Measurements from ENCODE around the gene PLA2G4D.

Gene PLA2G4D

DNA sequence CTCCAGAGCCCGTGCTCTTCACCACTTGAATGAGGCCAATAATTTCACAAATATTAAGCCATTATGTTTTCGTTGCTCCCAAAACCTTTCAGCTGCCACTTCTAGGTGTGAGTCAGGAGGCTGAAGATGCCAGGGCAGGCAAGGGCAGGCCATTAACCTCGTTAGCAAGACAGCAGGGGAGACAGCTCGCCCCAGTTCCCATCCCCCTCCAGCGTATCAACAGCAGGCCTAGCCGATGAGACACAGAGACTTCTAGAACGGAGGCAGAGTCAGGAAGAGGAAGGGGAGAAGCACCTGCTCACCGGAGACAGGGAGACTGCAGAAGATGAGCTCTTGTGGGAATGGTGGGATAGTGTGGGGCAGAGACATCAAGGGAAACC is 45.6 kb downstream of the PLA2G4D start:
- DNase-seq: no peak

DNA sequence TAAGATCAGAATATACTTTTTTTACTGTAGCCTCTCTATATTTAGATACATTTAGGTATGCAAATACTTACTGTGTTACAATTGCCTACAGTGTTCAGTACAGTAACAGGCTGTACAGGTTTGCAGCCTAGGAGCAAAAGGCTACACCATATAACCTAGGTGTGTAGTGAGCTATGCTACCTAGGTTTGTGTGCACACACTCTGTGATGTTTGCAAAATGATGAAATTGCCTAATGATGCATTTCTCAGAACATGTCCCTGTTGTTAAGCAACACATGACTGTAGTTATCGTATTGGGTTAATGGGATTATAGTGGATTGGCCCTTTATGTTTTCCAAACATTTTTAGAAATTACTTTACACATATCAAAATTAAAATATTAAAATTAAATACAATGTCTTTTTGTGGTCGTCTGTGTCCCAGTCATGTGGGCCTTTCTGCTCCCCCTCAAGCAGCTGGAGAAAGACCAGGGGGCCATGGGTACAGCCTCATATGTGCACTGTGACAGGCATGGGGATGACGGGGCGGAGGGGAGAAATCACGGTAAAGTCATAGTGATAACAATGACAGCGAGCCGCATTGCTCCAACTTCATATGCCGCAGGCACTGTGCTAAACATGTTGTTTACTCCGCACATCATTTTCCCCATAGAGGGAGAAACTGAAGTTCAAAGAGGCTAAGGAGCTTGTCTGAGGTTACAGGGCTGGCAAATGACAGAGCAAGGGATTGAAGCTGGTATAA is 46.1 kb downstream of the PLA2G4D start:
- DNase-seq: no peak

DNA sequence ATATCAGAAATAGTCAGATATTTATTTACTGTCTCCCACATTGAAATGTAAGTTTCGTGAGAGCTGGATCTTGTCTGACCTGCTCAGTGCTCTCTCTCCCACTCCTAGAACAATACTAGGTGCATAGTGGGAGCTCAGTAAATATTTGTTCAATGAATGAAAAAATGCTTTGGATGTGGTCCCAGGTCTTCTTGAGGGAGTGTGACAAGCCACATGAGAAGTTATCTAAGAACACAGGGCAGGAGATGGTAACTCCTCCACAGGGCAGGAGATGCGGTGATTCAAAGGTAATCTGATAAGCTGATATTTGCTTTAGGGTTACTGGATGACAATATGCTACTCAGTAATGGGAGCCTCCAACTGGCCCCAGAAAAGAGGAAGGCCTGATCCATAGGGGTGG is 47.8 kb downstream of the PLA2G4D start:
- DNase-seq: no peak

DNA sequence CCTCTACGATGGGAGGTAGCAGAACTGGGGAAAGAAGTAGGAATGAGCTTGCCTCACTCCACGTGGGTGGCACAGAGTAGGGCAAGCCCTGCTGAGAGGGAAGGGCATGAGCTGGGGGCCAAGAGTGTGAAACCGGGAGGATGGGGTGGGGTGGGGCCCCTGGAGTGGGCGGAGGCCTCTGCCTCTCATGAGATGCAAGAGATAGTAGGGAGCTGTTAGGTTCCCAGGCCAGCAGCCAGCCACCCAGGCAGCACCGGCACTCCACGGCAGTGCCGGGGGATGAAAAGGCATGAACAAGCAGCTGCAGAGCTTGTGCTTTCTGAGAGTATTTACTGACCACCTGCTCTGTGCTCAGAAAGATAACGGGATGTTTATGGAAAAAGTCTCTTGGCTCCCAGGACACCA is 49.1 kb downstream of the PLA2G4D start:
- no peak for DNase-seq

DNA sequence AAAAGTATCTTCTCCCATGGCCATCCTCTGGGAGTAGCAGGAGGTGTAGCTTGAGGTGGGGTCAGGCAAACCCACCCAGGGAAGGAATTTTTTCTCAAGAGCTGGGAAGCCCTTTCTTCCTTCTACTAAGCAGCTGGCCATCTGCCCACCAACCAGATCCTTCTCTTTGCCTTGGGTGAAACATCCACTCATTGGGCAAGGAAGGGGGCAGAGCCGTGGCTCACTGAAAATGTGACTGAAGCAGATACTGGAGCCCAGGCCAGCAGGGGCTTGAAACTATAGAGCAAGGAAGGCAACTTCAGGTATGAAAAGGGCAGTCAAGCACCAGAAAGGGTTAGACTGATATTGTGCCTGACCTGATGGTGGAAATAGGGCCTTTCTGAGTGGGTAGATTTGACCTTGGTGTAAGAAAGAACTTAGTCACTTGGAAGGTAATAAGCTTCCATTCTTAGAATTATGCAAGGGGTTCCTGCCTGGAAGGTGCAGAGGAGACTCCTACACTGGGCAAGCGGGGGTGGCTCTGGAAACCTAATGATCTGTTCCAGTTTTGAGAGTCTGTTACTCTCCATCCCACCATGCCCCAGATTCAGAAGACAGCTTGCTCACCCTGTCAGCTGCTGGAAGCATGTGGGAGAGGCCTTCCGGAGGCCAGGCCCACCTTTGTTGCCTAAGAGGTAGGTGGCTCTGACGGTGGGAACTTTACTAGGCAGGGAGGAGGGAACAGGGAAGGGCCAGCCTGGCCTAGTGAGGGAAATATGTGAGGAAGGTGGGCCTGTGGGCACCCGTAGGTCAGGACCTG is 51.6 kb downstream of the PLA2G4D start:
- DNase-seq: no peak

DNA sequence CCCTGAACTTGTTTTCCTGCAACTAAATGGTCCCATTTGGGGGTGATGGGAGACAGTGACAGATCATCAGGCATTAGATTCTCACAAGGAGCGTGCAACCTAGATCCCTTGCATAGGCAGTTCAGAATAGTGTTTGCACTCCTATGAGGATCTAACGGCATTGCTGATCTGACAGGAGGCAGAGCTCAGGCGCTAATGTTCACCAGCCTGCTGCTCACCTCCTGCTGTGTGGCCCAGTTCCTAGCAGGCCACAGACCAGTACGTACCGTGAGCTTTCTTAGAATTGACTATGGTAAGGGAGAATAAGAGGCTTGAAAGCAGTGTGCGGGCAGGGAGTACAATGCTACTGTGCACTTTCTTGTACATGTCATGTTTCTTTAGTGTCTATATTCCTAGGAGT is 56.0 kb downstream of the PLA2G4D start:
- DNase-seq: no peak

DNA sequence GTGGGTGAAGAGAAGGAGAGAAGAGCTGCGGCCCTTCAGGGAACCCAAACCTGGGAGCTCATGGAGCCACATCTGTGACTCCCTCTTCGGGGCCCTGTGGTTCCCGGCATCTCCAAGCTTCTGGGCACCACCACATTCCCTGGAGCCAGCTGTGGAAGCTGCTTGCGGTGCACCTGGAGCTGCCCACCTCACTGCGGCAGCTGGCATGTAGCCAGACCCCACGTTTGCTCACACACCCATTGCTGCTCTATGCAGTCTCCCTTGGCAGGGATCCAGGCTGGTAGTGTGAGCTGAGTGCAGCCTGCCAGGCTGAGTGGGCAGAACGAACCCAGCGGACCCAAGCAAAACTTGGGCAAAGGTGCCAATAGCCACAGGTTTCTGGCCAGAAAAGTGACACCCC is 56.7 kb downstream of the PLA2G4D start:
- no peak for DNase-seq

DNA sequence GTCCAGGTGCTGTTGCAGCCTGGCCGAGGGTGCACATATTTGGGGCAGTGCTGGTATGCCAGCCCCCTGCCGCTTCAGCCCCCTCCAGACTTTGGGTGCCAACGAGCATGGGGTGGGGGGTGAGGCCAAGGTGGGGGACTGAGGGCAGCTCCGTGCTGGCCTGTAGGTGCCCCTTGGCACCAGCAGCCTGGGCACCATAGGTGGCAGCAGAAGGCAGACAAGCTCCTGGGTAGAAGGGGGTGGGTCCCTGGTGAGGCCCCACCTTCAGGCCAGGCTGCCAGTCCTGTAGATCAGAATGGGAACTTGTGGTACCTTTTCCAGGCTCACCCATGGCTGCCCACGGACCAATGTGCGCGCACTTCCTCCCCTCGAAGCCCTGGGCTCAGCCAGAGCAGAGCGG is 57.4 kb downstream of the PLA2G4D start:
- no peak for DNase-seq

DNA sequence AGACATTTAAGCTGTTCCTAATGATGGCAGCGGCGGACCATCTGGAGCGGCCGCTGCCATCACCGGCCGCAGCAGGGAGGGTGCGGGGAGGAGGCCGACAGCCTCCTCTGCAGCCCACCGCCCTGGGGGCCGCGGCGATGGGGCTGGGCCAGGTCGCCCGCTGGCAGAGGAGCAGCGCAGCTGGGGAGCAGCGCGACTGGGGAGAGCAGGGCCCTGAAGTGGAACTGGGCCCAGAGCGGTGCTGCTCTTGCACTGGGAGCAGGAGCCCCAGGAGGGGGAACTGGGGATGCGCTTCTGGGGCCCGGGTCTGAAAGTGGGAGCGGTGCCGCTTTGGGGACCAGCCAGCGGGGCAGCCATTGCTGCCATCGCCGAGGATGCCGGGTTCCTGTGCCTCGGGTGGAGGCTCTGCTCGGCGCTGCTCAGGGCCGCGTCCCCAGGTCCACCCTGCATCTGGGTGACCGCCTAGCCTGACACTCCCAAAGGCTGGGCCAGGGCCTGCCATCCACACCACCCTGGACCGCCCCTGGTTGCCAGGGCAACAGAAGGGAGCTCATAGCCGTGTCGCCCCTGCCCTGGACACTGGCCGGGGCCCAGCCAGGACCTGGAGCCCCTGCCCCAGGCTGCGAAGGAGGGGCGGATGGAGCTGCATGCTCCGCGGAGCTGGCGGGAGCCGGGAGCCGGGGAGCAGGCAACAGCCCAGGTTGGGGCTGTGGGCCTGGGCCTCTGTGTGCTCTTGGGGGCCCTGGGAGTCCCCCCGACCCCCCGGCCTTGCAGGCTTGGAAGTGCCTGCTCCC is 58.1 kb downstream of the PLA2G4D start:
- no peak for DNase-seq

DNA sequence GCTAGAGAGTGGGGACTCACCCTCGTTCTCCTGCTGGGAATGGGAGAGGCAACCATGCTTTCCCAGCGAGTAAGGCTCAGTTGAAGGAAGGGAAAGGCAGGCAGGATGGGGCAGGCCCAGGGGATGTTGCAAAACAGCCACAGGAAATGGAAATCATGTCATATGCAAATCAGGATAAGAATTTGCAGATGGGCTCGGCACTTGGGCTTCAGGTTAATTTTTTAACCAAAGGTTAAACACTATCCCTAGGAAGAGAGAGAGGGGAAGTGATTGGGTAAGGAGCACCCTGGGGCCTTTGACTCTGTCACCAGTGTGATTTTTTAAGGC is 59.0 kb downstream of the PLA2G4D start:
- peak in 1 of 2 donors; percentile 24 for DNase-seq

DNA sequence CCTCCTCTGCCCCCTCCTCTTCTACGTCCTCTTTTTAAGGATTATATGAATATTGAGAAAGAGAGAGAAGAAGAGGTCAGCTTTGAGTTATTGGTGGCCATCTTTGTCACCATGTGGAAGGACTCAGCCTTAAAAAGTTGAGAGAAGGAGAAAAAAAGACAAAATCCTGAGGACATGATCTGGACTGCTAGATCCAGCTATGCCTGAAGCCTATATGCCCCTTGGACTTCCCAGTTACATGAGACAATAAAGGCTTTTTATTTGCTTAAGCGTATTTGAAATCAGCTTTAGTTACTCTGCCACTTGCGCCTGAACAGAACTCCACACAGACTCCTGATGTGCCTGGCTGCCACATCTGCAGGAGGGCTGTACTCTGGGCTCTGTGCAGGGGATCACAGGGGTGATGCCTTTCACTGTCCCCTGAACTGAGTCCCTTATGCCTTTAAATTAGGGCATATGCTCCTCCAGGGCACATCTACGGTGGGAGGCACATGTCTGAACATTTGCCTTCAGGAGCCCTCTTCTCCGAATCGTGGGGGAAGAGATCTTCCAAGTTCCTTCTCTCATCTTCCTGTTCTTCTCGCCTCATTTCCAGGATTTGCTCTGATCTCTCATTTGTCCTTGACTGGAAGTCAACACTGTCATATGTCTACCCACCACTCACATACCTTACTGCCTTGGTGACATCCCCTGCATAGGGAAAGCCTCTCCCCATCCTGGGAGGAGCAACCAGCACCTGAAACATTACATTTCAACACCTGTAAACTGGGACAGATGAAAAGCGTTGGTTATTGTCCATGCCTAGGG is 59.5 kb downstream of the PLA2G4D start:
- no peak for DNase-seq

DNA sequence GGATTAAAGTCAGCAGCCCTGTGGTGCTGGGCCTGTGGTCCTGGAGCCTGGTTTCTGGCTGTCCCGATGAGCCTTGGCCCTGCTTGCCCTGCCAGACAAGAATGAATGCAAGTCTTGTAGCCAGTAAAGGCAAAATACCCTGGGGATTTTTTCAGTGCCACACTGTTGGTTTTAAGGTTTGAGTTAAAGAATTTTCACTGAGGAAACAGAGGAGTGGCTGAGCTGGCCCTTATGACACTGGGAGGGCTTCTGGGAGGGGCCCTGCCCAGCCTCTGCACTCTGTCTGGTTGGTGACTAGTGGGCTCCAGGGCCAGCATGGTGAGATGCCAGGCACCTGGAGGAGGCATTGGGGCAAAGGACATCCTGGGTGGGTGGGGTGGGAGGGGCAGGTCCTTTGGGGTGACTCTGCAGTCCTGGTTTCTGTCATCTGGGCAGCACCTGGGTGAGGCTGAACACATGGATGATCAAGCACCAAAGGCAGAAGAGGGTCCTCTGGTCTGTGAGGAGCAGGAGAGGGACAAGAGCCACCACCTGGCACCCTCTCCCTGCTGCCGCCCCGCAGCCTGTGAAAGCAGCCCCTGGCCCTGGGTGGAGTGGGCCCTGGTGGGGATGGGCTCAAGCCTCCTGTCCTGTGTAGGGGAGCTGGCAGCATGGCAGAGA is 61.0 kb downstream of the PLA2G4D start:
- DNase-seq: no peak

DNA sequence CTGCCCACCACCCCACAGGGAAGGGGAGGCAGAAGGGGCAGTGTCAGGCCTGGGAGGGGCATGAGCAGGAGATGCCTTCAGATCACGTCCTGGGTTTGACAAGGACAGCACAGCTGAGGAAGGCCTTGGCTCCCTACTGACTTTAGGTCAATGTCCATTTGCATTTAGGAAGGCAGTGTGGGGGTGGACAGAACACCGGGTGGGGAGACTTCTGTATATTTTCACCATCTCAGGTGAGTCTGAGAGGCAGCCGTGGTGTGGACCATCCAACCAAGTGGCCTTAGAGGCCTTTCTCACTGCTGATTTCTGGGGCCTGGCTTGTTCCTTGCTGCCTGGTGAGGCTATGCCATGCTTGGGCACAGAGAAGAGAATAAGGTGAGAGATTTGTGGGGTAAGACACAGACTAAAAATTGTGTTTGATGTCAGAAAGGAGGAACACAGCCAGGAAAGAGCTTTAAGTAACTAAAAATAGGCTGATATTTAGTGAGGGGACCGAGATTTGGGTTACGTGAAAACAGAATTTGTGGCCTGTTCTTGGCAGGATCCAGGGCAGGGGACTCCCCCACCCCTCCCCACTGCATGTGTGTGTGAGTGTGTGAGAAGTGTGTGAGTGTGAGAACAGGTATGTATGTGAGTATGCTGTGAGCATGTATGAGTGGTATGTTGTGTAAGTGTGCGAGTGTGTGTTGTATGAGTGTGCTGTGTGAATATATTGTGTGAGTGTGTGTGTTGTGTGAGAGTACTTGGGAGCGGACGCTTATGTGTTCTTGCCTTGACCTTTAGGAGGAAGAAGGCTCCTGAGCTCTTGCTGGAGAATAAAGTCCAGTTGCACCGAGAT is 61.8 kb downstream of the PLA2G4D start:
- DNase-seq: no peak

DNA sequence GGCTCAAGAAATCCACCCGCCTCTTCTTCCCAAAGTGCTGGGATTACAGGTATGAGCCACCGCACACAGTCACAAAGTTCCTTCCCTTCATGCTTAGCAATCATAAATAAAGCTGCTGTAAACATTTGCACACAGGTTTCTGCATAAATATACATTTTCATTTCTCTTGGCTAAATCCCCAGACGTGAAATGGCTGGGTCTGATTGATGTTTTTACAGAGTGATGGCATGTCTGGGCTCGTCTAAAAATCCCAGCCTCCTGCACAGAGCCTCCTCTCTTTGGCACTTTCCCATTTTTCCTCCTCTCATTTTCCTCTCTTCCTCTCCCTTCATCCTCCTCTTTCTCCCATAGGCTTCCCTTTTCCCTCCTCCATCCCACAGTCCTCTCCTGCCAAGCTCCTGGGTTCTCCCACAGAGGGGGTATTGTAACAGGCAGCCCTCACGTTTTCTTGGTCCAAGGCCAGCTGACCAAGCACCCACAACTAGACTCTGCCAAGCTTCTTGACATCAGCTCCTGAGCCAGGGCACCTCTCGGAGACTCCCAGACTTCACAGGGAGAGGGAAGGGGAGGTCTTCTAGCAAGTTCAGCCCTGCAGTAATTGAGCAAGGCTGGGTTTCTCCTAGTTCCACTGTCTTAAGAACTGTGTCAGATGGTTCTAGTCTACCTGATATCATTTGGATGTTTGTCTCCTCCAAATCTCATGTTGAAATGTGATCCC is 63.0 kb downstream of the PLA2G4D start:
- no peak for DNase-seq

DNA sequence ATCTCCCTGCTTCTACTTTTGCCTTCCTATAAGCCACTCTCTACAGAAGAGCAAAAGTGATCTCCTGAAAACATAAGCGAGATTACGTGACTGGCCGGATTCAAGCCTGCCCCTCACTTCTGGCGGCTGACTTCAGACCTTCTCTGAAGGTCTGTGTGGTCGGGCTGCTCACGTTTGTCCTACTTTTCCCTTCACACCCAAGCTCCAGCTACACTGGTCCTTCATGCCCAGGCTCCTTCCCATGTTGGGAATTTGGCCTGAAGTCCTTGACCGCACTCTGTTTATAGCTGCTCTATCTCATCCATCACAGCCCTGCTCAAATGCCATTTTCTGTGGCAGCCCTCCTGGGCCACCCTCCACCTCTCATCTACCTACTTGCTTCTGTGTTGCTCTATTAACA is 66.8 kb downstream of the PLA2G4D start:
- no peak for DNase-seq

DNA sequence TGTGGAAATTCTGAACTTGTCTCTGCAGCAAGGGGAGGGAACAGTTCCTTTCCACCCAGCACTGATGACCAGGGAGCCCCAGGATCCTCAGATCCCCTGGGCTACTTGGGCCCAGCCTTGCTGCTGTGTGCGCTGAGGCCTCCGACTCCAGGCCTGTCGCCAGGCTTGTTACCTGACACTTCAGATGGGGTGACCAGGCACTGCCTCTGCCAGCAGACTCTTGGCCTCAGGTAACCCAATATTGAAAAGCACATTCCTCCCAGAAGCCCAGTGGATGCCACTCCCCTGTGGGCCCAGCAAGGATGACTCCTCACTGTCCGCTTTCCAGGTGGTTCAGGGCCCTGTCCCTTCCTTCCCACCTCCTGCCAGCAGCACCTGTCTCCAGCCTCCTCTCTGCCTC is 70.1 kb downstream of the PLA2G4D start:
- DNase-seq: no peak

DNA sequence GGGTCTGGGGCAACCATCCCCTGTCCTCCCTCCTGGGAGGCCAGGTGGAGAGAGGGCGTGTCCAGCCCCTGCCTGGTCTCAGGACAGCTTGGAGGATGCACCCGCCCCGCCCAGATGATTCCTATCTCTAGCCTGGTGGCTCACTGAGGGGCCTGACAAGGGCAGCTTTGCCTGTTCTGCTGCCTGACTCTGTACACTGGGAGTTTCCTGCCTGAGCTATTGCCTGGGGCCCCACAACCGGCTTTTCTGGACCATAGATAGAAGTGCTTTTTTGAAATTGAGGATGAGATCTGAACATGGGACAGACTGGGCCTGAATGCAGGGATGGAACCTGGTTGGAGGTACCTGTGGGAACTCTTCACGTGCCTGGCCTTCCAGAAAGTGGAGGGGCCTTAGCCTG is 72.8 kb downstream of the PLA2G4D start:
- no peak for DNase-seq

DNA sequence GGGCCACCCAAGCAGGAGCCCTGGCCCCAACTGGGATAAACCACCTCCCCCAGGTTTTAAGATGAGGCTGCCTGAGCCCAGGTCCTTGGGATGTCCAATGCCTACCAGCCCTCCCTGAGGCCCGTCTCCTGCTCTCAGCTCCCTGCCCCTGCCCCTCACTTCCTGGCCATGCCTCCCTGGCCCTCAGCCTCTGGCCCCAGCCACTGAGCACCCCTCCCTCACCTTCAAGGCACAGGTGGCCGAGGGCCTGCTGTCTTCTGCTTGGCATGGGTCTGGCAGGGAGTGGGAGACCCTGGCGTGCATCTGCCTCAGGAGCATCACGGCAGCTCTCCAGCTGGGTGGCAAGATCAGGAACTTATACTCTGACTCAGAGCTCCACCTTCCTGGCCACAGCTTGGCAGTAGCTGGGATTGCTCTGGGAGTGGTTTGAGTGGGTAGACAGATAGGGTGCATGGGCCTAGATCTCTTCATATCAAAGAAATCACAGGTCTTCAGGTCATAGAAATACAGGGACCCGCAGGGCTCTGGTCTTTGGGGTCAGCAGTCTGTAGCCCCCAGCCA is 73.6 kb downstream of the PLA2G4D start, which contains the start of gene PLA2G4E:
Gene PLA2G4E (minus strand): TSS at position 330 of the 561 bp plus-strand sequence. CDS start 12 bp downstream, at position 318.
- no peak for DNase-seq

DNA sequence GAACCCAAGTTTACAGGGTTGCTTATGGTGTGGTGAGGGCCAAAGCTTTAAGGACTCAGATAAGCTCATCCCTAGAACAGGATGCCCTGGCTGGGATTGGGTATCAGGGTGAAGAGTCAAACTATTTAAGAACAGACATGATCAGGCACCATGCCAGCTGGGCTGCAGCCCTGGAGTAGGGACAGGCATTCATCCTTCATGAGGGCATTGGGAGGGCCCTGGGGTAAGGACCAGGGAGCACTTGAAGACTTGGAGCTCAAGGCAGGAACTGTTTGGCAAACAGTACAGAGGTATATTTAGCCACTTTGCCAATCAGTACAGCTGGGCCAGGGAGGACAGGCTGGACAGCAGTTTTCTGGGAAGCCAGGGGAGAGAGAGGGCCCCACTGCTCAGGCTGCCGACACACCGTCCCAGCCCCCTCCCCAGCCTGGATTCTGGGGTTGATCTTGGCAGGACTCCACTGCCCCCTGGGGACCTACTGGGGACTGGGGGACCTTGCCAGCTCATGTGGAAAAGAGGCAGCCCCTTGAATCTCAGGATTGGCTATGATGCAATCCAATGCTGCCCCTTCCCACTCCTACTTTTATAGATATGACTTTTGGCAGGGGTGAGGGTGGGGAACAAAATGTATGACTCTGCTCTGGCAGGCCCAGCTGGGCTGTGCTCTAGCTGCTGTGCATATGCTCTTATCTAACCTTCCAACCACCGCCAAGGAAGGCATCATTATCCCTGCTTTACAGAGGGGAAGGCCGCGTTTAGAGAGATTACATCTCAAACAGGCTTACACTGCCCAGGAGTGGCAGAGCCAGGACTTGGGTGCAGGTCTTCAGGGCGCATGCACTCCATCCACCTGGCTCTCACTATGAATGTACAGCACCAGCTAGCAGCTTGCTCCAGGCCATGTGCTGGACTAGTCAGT is 75.8 kb downstream of the PLA2G4D start:
- no peak for DNase-seq

Data from CD4-positive, alpha-beta T cell treated with Interleukin-4 for 1 hour (primary cell).